ENCODE data around the gene SELENBP1.

The SELENBP1 gene

DNA sequence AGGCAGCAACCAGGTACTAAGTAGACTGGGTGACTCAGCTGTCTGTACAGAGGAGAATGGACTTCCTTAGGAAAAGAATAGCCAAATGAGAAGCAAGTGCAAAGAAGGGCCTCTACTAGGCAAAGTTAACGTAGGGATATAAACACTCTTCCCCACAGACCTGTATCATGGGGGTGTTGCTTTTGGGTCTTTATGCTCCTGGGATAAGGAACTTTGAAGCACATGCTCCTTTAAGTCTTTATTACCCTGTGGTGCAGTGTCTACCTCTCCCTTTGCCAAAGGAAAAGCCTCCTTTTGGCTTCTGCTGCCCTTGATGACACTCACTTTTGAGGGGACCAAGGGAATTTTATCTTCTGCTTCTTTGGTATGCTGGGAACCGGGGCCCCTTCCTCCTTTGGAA, 30.5 kb downstream of the SELENBP1 start:
- peaks cover 7% of the 10 kb centered on the region for H3K79me2 ChIP-seq (ENCODE audit: control insufficient read depth, insufficient read depth, low read length, poor library complexity)
- H3K4me3 ChIP-seq (ENCODE audit: low read depth, low read length): no peak overlapping the region
- H3K4me2 ChIP-seq (ENCODE audit: low read length): no peak overlapping the region
- DNase-seq: no peak
- no peak overlapping the region for H2AK5ac ChIP-seq (ENCODE audit: low read length)
- no peak overlapping the region for H3K4ac ChIP-seq (ENCODE audit: low read depth, low read length)
- no peak overlapping the region for H4K91ac ChIP-seq (ENCODE audit: low read depth, low read length)
- H3K36me3 ChIP-seq (ENCODE audit: control insufficient read depth in 1 of 2, insufficient read depth in 2 of 2, low read length in 2 of 2): peaks cover 23 to 30% of the 10 kb centered on the region in 2 experiments
- no peak overlapping the region for H3K23ac ChIP-seq (ENCODE audit: low read length)
- no peak overlapping the region for H2AFZ ChIP-seq (ENCODE audit: insufficient read depth, low read length, poor library complexity)
- no peak overlapping the region for H3K18ac ChIP-seq (ENCODE audit: low read length)
- H3K14ac ChIP-seq (ENCODE audit: low read length): no peak overlapping the region
- no peak overlapping the region for H4K8ac ChIP-seq (ENCODE audit: low read depth, low read length)
- H4K12ac ChIP-seq (ENCODE audit: low read depth, low read length): no peak overlapping the region
- no peak overlapping the region for H2BK5ac ChIP-seq (ENCODE audit: low read depth, low read length, poor library complexity)
- no peak overlapping the region for H2BK120ac ChIP-seq (ENCODE audit: insufficient read depth, low read length, poor library complexity)
- H2BK12ac ChIP-seq (ENCODE audit: low read length): peak overlapping the region; percentile 25
- H3K27ac ChIP-seq (ENCODE audit: low read depth, low read length): no peak overlapping the region
- no peaks in the 10 kb centered on the region for H3K27me3 ChIP-seq (ENCODE audit: insufficient read depth, low read length)
- no peak overlapping the region for H3K9ac ChIP-seq (ENCODE audit: low read length)
- H3K9me3 ChIP-seq (ENCODE audit: insufficient read depth, low read depth, low read length): no peaks in the 10 kb centered on the region
- no CpG with 5 or more reads among the region's 2 CpGs for WGBS (ENCODE audit: extremely low coverage, insufficient coverage, insufficient read length)
- peaks cover 6 to 9% of the 10 kb centered on the region in 2 experiments for H3K4me1 ChIP-seq (ENCODE audit: control insufficient read depth in 1 of 2, insufficient read depth in 2 of 2, low read length in 2 of 2)
- H3K79me1 ChIP-seq (ENCODE audit: low read length): peaks cover 3% of the 10 kb centered on the region

- Histone ChIP-seq H3K79me2 (ENCODE audit: control insufficient read depth, insufficient read depth, low read length, poor library complexity) (peaks cover 2% of the 10 kb centered on the region), H3K4me1 (ENCODE audit: control insufficient read depth in 1 of 2, insufficient read depth in 2 of 2, low read length in 2 of 2) (peaks cover 4 to 6% of the 10 kb centered on the region in 2 experiments), H2AK5ac (ENCODE audit: low read length) (no peak overlapping the region), H4K12ac (ENCODE audit: low read depth, low read length) (peak overlapping the region; percentile 44), H2BK5ac (ENCODE audit: low read depth, low read length, poor library complexity) (no peak overlapping the region), H3K9me3 (ENCODE audit: insufficient read depth, low read depth, low read length) (no peaks in the 10 kb centered on the region), H3K23ac (ENCODE audit: low read length) (no peak overlapping the region), H3K4ac (ENCODE audit: low read depth, low read length) (no peak overlapping the region), H3K36me3 (ENCODE audit: control insufficient read depth in 1 of 2, insufficient read depth in 2 of 2, low read length in 2 of 2) (peaks cover 23 to 30% of the 10 kb centered on the region in 2 experiments), H3K18ac (ENCODE audit: low read length) (no peak overlapping the region), H2AFZ (ENCODE audit: insufficient read depth, low read length, poor library complexity) (no peak overlapping the region), H3K4me2 (ENCODE audit: low read length) (no peak overlapping the region), H3K27me3 (ENCODE audit: insufficient read depth, low read length) (no peaks in the 10 kb centered on the region), H4K8ac (ENCODE audit: low read depth, low read length) (no peak overlapping the region), H3K14ac (ENCODE audit: low read length) (no peak overlapping the region), H3K4me3 (ENCODE audit: low read depth, low read length) (no peak overlapping the region), H3K9ac (ENCODE audit: low read length) (no peak overlapping the region), H4K91ac (ENCODE audit: low read depth, low read length) (no peak overlapping the region), H3K79me1 (ENCODE audit: low read length) (no peaks in the 10 kb centered on the region), H3K27ac (ENCODE audit: low read depth, low read length) (peak overlapping the region; percentile 20), H2BK12ac (ENCODE audit: low read length) (no peak overlapping the region), H2BK120ac (ENCODE audit: insufficient read depth, low read length, poor library complexity) (no peak overlapping the region)
- peak; percentile 70 to 94 for DNase-seq
- no CpG with 5 or more reads among the region's 7 CpGs for WGBS (ENCODE audit: extremely low coverage, insufficient coverage, insufficient read length)
Measured at GRCh38 chr1:151340870-151341754, 31.4 kb downstream of the SELENBP1 start.

GRCh38 chr1:151336556-151336955, 35.9 kb downstream of the SELENBP1 start:
- H3K4me3 ChIP-seq (ENCODE audit: low read depth, low read length): no peak overlapping the region
- no peak overlapping the region for H3K14ac ChIP-seq (ENCODE audit: low read length)
- no peak overlapping the region for H3K23ac ChIP-seq (ENCODE audit: low read length)
- no peak overlapping the region for H2BK12ac ChIP-seq (ENCODE audit: low read length)
- WGBS (ENCODE audit: extremely low coverage, insufficient coverage, insufficient read length): no CpG with 5 or more reads among the region's 3 CpGs
- no peaks in the 10 kb centered on the region for H3K36me3 ChIP-seq (ENCODE audit: control insufficient read depth in 1 of 2, insufficient read depth in 2 of 2, low read length in 2 of 2)
- H4K8ac ChIP-seq (ENCODE audit: low read depth, low read length): no peak overlapping the region
- H3K27ac ChIP-seq (ENCODE audit: low read depth, low read length): no peak overlapping the region
- H3K4me1 ChIP-seq (ENCODE audit: control insufficient read depth in 1 of 2, insufficient read depth in 2 of 2, low read length in 2 of 2): no peaks in the 10 kb centered on the region
- no peaks in the 10 kb centered on the region for H3K9me3 ChIP-seq (ENCODE audit: insufficient read depth, low read depth, low read length)
- no peak overlapping the region for H2AFZ ChIP-seq (ENCODE audit: insufficient read depth, low read length, poor library complexity)
- no peak overlapping the region for H3K4me2 ChIP-seq (ENCODE audit: low read length)
- H3K79me2 ChIP-seq (ENCODE audit: control insufficient read depth, insufficient read depth, low read length, poor library complexity): no peaks in the 10 kb centered on the region
- no peak overlapping the region for H3K4ac ChIP-seq (ENCODE audit: low read depth, low read length)
- DNase-seq: no peak
- no peak overlapping the region for H3K9ac ChIP-seq (ENCODE audit: low read length)
- H3K79me1 ChIP-seq (ENCODE audit: low read length): no peaks in the 10 kb centered on the region
- H3K18ac ChIP-seq (ENCODE audit: low read length): no peak overlapping the region
- H3K27me3 ChIP-seq (ENCODE audit: insufficient read depth, low read length): no peaks in the 10 kb centered on the region
- H2BK5ac ChIP-seq (ENCODE audit: low read depth, low read length, poor library complexity): no peak overlapping the region
- H4K12ac ChIP-seq (ENCODE audit: low read depth, low read length): no peak overlapping the region
- no peak overlapping the region for H2AK5ac ChIP-seq (ENCODE audit: low read length)
- no peak overlapping the region for H2BK120ac ChIP-seq (ENCODE audit: insufficient read depth, low read length, poor library complexity)
- H4K91ac ChIP-seq (ENCODE audit: low read depth, low read length): no peak overlapping the region

- Histone ChIP-seq H3K4ac (ENCODE audit: low read depth, low read length) (no peak overlapping the region), H3K36me3 (ENCODE audit: control insufficient read depth in 1 of 2, insufficient read depth in 2 of 2, low read length in 2 of 2) (no peaks in the 10 kb centered on the region), H3K9me3 (ENCODE audit: insufficient read depth, low read depth, low read length) (no peaks in the 10 kb centered on the region), H3K18ac (ENCODE audit: low read length) (no peak overlapping the region), H3K14ac (ENCODE audit: low read length) (no peak overlapping the region), H3K4me3 (ENCODE audit: low read depth, low read length) (no peak overlapping the region), H2AFZ (ENCODE audit: insufficient read depth, low read length, poor library complexity) (no peak overlapping the region), H3K79me1 (ENCODE audit: low read length) (no peaks in the 10 kb centered on the region), H4K8ac (ENCODE audit: low read depth, low read length) (no peak overlapping the region), H3K23ac (ENCODE audit: low read length) (no peak overlapping the region), H2BK12ac (ENCODE audit: low read length) (no peak overlapping the region), H4K91ac (ENCODE audit: low read depth, low read length) (no peak overlapping the region), H3K27ac (ENCODE audit: low read depth, low read length) (no peak overlapping the region), H3K79me2 (ENCODE audit: control insufficient read depth, insufficient read depth, low read length, poor library complexity) (no peaks in the 10 kb centered on the region), H2BK120ac (ENCODE audit: insufficient read depth, low read length, poor library complexity) (no peak overlapping the region), H3K9ac (ENCODE audit: low read length) (no peak overlapping the region), H3K4me1 (ENCODE audit: control insufficient read depth in 1 of 2, insufficient read depth in 2 of 2, low read length in 2 of 2) (no peaks in the 10 kb centered on the region), H4K12ac (ENCODE audit: low read depth, low read length) (no peak overlapping the region), H3K27me3 (ENCODE audit: insufficient read depth, low read length) (no peaks in the 10 kb centered on the region), H2BK5ac (ENCODE audit: low read depth, low read length, poor library complexity) (no peak overlapping the region), H2AK5ac (ENCODE audit: low read length) (no peak overlapping the region), H3K4me2 (ENCODE audit: low read length) (no peak overlapping the region)
- 100% methylated on average over 1 of the region's 5 CpGs for WGBS (ENCODE audit: extremely low coverage, insufficient coverage, insufficient read length)
- no peak for DNase-seq
Measured at GRCh38 chr1:151334822-151335221, 37.7 kb downstream of the SELENBP1 start.
